GM19099 (cell line): ENCODE data around the gene TRIM38.

Source experiments
- POLR2A ChIP-seq: IDR thresholded peaks from 3 replicates; pipeline ENCODE4 v1.6.1; 2011; ENCODE audit warnings: low read depth; ENCODE audit not compliant: insufficient read length; ENCODE audit errors: extremely low read depth

The TRIM38 gene

GRCh38 chr6:26032340-26033084, 69.9 kb downstream of the TRIM38 start:
- no peak for TF ChIP-seq POLR2A

GRCh38 chr6:26033085-26033940, 70.7 kb downstream of the TRIM38 start:
- TF ChIP-seq POLR2A, result peak; percentile 98

GRCh38 chr6:26033941-26034354, 71.3 kb downstream of the TRIM38 start:
- TF ChIP-seq POLR2A, result no peak

- no peak for TF ChIP-seq POLR2A
Measured at GRCh38 chr6:26034905-26035304, 72.3 kb downstream of the TRIM38 start.
